Stimulated activated naive CD8-positive, alpha-beta T cell treated with anti-CD3 and anti-CD28 coated beads, Interleukin-15, Interleukin-2, amounts not matched to agents 100 ng/mL and 50 ng/mL, for 24 hours (primary cell): Measurements from ENCODE around the gene TES.

Experiments used
- H3K27ac Mint-ChIP-seq: one replicate; pipeline ENCODE4 v1.8.0; 2021; ENCODE audit warnings: mild to moderate bottlenecking, mixed read lengths
- H3K27me3 Mint-ChIP-seq: one replicate; pipeline ENCODE4 v1.8.0; 2021; ENCODE audit warnings: mixed read lengths
- H3K36me3 Mint-ChIP-seq: one replicate; pipeline ENCODE4 v1.8.0; 2021; ENCODE audit warnings: low read depth, mixed read lengths
- H3K4me1 Mint-ChIP-seq: one replicate; pipeline ENCODE4 v1.8.0; 2021; ENCODE audit warnings: low read depth, mixed read lengths
- H3K4me3 Mint-ChIP-seq: one replicate; pipeline ENCODE4 v1.8.0; 2021; ENCODE audit warnings: mild to moderate bottlenecking, mixed read lengths
- H3K9me3 Mint-ChIP-seq: one replicate; pipeline ENCODE4 v1.8.0; 2021; ENCODE audit warnings: mixed read lengths

Gene TES

GRCh38 chr7:116176226-116176625, 34.1 kb upstream of the TES start:
- no peak overlapping the region for H3K27ac Mint-ChIP-seq
- peaks cover 4% of the 10 kb centered on the region for H3K27me3 Mint-ChIP-seq
- H3K36me3 Mint-ChIP-seq, result no peaks in the 10 kb centered on the region
- H3K9me3 Mint-ChIP-seq, result no peaks in the 10 kb centered on the region
- no peak overlapping the region for H3K4me3 Mint-ChIP-seq
- peaks cover 4% of the 10 kb centered on the region for H3K4me1 Mint-ChIP-seq

- H3K36me3 Mint-ChIP-seq, result no peaks in the 10 kb centered on the region
- H3K27ac Mint-ChIP-seq, result no peak overlapping the region
- no peak overlapping the region for H3K4me3 Mint-ChIP-seq
- peaks cover 4% of the 10 kb centered on the region for H3K4me1 Mint-ChIP-seq
- no peaks in the 10 kb centered on the region for H3K9me3 Mint-ChIP-seq
- no peaks in the 10 kb centered on the region for H3K27me3 Mint-ChIP-seq
Measured at GRCh38 chr7:116177009-116177408, 33.3 kb upstream of the TES start.

GRCh38 chr7:116180302-116180701, 30.0 kb upstream of the TES start:
- Mint-ChIP-seq H3K4me1 (peaks cover 4% of the 10 kb centered on the region), H3K27ac (no peak overlapping the region), H3K27me3 (no peaks in the 10 kb centered on the region), H3K9me3 (no peaks in the 10 kb centered on the region), H3K36me3 (no peaks in the 10 kb centered on the region), H3K4me3 (no peak overlapping the region)

- H3K36me3 Mint-ChIP-seq, result no peaks in the 10 kb centered on the region
- peaks cover 4% of the 10 kb centered on the region for H3K4me1 Mint-ChIP-seq
- no peaks in the 10 kb centered on the region for H3K27me3 Mint-ChIP-seq
- no peak overlapping the region for H3K4me3 Mint-ChIP-seq
- no peaks in the 10 kb centered on the region for H3K9me3 Mint-ChIP-seq
- no peak overlapping the region for H3K27ac Mint-ChIP-seq
Measured at GRCh38 chr7:116182023-116182422, 28.3 kb upstream of the TES start.

- Mint-ChIP-seq H3K4me1 (peaks cover under 1% of the 10 kb centered on the region), H3K36me3 (no peaks in the 10 kb centered on the region), H3K4me3 (no peak overlapping the region), H3K27me3 (no peaks in the 10 kb centered on the region), H3K9me3 (peaks cover 8% of the 10 kb centered on the region), H3K27ac (no peak overlapping the region)
Measured at GRCh38 chr7:116185450-116185849, 24.9 kb upstream of the TES start.

GRCh38 chr7:116185956-116186355, 24.4 kb upstream of the TES start:
- Mint-ChIP-seq H3K9me3 (peaks cover 8% of the 10 kb centered on the region), H3K27ac (no peak overlapping the region), H3K36me3 (no peaks in the 10 kb centered on the region), H3K27me3 (no peaks in the 10 kb centered on the region), H3K4me1 (no peaks in the 10 kb centered on the region), H3K4me3 (no peak overlapping the region)

- no peaks in the 10 kb centered on the region for H3K4me1 Mint-ChIP-seq
- H3K9me3 Mint-ChIP-seq, result peaks cover 8% of the 10 kb centered on the region
- no peak overlapping the region for H3K4me3 Mint-ChIP-seq
- H3K36me3 Mint-ChIP-seq, result no peaks in the 10 kb centered on the region
- no peak overlapping the region for H3K27ac Mint-ChIP-seq
- H3K27me3 Mint-ChIP-seq, result no peaks in the 10 kb centered on the region
Measured at GRCh38 chr7:116187400-116187799, 22.9 kb upstream of the TES start.

GRCh38 chr7:116193329-116194087, 16.8 kb upstream of the TES start:
- H3K9me3 Mint-ChIP-seq, result no peaks in the 10 kb centered on the region
- H3K4me1 Mint-ChIP-seq, result no peaks in the 10 kb centered on the region
- H3K4me3 Mint-ChIP-seq, result no peak overlapping the region

GRCh38 chr7:116194115-116194514, 16.2 kb upstream of the TES start:
- no peak overlapping the region for H3K27ac Mint-ChIP-seq
- H3K4me1 Mint-ChIP-seq, result no peaks in the 10 kb centered on the region
- H3K36me3 Mint-ChIP-seq, result no peaks in the 10 kb centered on the region
- no peaks in the 10 kb centered on the region for H3K9me3 Mint-ChIP-seq
- H3K27me3 Mint-ChIP-seq, result no peaks in the 10 kb centered on the region
- no peak overlapping the region for H3K4me3 Mint-ChIP-seq

More at GRCh38 chr7:116193329-116194087, 16.8 kb upstream of the TES start:
- Mint-ChIP-seq H3K27ac (no peak overlapping the region), H3K36me3 (no peaks in the 10 kb centered on the region), H3K27me3 (no peaks in the 10 kb centered on the region)

- Mint-ChIP-seq H3K9me3 (no peaks in the 10 kb centered on the region), H3K36me3 (no peaks in the 10 kb centered on the region), H3K4me1 (no peaks in the 10 kb centered on the region), H3K27ac (no peak overlapping the region), H3K27me3 (no peaks in the 10 kb centered on the region), H3K4me3 (no peak overlapping the region)
Measured at GRCh38 chr7:116195451-116195850, 14.9 kb upstream of the TES start.

GRCh38 chr7:116196947-116197346, 13.4 kb upstream of the TES start:
- no peaks in the 10 kb centered on the region for H3K27me3 Mint-ChIP-seq
- no peaks in the 10 kb centered on the region for H3K9me3 Mint-ChIP-seq
- no peak overlapping the region for H3K27ac Mint-ChIP-seq
- H3K4me3 Mint-ChIP-seq, result no peak overlapping the region
- H3K4me1 Mint-ChIP-seq, result no peaks in the 10 kb centered on the region
- H3K36me3 Mint-ChIP-seq, result no peaks in the 10 kb centered on the region

- H3K27me3 Mint-ChIP-seq, result no peaks in the 10 kb centered on the region
- no peaks in the 10 kb centered on the region for H3K4me1 Mint-ChIP-seq
- H3K36me3 Mint-ChIP-seq, result no peaks in the 10 kb centered on the region
- no peaks in the 10 kb centered on the region for H3K9me3 Mint-ChIP-seq
- no peak overlapping the region for H3K27ac Mint-ChIP-seq
- no peak overlapping the region for H3K4me3 Mint-ChIP-seq
Measured at GRCh38 chr7:116197360-116197759, 13.0 kb upstream of the TES start.

- no peaks in the 10 kb centered on the region for H3K27me3 Mint-ChIP-seq
- no peak overlapping the region for H3K27ac Mint-ChIP-seq
- H3K4me3 Mint-ChIP-seq, result no peak overlapping the region
- H3K9me3 Mint-ChIP-seq, result no peaks in the 10 kb centered on the region
- no peaks in the 10 kb centered on the region for H3K4me1 Mint-ChIP-seq
- no peaks in the 10 kb centered on the region for H3K36me3 Mint-ChIP-seq
Measured at GRCh38 chr7:116198748-116199410, 11.5 kb upstream of the TES start.

- H3K4me3 Mint-ChIP-seq, result no peak overlapping the region
- H3K4me1 Mint-ChIP-seq, result no peaks in the 10 kb centered on the region
- no peak overlapping the region for H3K27ac Mint-ChIP-seq
- H3K9me3 Mint-ChIP-seq, result no peaks in the 10 kb centered on the region
- H3K27me3 Mint-ChIP-seq, result no peaks in the 10 kb centered on the region
- no peaks in the 10 kb centered on the region for H3K36me3 Mint-ChIP-seq
Measured at GRCh38 chr7:116200963-116201362, 9.4 kb upstream of the TES start.

GRCh38 chr7:116206141-116206540, 4.2 kb upstream of the TES start:
- Mint-ChIP-seq H3K36me3 (no peaks in the 10 kb centered on the region), H3K27me3 (no peaks in the 10 kb centered on the region), H3K4me3 (no peak overlapping the region), H3K4me1 (peaks cover 8% of the 10 kb centered on the region), H3K27ac (no peak overlapping the region), H3K9me3 (no peaks in the 10 kb centered on the region)

- no peak overlapping the region for H3K27ac Mint-ChIP-seq
- no peaks in the 10 kb centered on the region for H3K9me3 Mint-ChIP-seq
- peaks cover 29% of the 10 kb centered on the region for H3K4me1 Mint-ChIP-seq
- H3K36me3 Mint-ChIP-seq, result peaks cover 14% of the 10 kb centered on the region
- H3K4me3 Mint-ChIP-seq, result no peak overlapping the region
- H3K27me3 Mint-ChIP-seq, result no peaks in the 10 kb centered on the region
Measured at GRCh38 chr7:116208919-116209318, 1.4 kb upstream of the TES start.
